B cell (primary cell): ENCODE results near the gene HYDIN. TPM values are rescaled to one million over a fixed set of nuclear protein-coding genes. Genes with fewer than 3 reads are reported as not detected.

ENCODE experiments used
- ATAC-seq: fragments of 200-7000 bp; cut with Tn5 transposase; one replicate; pipeline ENCODE4 v1.10.0; 2021; ENCODE audit warnings: low read depth, mild to moderate bottlenecking, moderate number of reproducible peaks, moderate library complexity
- CTCF ChIA-PET: fragments of 350-600 bp; sonication (Branson Sonifier 250); formaldehyde crosslinking; loops from one replicate; lab custom pipeline; 2021; ENCODE audit warnings: antibody characterized with exemption, inconsistent platforms; lab: Charles Lee
- POLR2A ChIA-PET: fragments of 350-600 bp; sonication (Branson Sonifier 250); formaldehyde crosslinking; loops from one replicate; lab custom pipeline; 2021; ENCODE audit warnings: antibody characterized with exemption; lab: Charles Lee
- DNase-seq: peaks from one replicate; pipeline ENCODE4 v3.0.0; 2013
- H2AFZ ChIP-seq: 2 replicates; pipeline ENCODE4 v1.6.1; 2012; ENCODE audit warnings: mild to moderate bottlenecking, low read depth, low read length; ENCODE audit not compliant: insufficient read depth, poor library complexity, severe bottlenecking
- H3K27ac ChIP-seq, 2 donors: 1 replicate in 1 of 2; 2 replicates in 1 of 2; pipeline ENCODE4 v1.5.1; 2012 to 2013; ENCODE audit warnings: low read length in 2 of 2, mild to moderate bottlenecking in 2 of 2, moderate library complexity in 1 of 2
- H3K27me3 ChIP-seq, 4 experiments: fragments of 200-600 bp in 1 of 4; sonication (generic) in 1 of 4; replicated peaks in 1 of 4; 1 replicate in 2 of 4; 2 replicates in 2 of 4; pipeline versions ENCODE4 v1.6.1 to v1.7.0; 2013 to 2016; ENCODE audit warnings: low read length in 3 of 4, mild to moderate bottlenecking in 2 of 4, mixed read lengths in 1 of 4, moderate library complexity in 1 of 4; ENCODE audit not compliant: insufficient read depth in 4 of 4, control insufficient read depth in 3 of 4; ENCODE audit errors: control extremely low read depth in 1 of 4
- H3K36me3 ChIP-seq, 2 experiments: replicated peaks in 1 of 2; 1 replicate in 1 of 2; 2 replicates in 1 of 2; pipeline versions ENCODE4 v1.6.1 to v1.7.1; 2013; ENCODE audit warnings: low read length in 1 of 2; ENCODE audit not compliant: insufficient read depth in 2 of 2, control insufficient read depth in 1 of 2; ENCODE audit errors: control extremely low read depth in 1 of 2, extremely low read depth in 1 of 2
- H3K4me1 ChIP-seq, 2 donors: fragments of 200-600 bp in 1 of 2; sonication (generic) in 1 of 2; 1 replicate in 1 of 2; 2 replicates in 1 of 2; pipeline versions ENCODE4 v1.5.1 to v1.6.1; 2013 to 2017; ENCODE audit warnings: low read length in 2 of 2; ENCODE audit not compliant: control insufficient read depth in 2 of 2, insufficient read depth in 2 of 2
- H3K4me2 ChIP-seq: replicated peaks from 2 replicates; pipeline ENCODE3; 2012; ENCODE audit warnings: mild to moderate bottlenecking, low read depth, low read length; ENCODE audit not compliant: poor library complexity, severe bottlenecking
- H3K4me3 ChIP-seq, 5 experiments: fragments of 200-600 bp in 1 of 5; sonication (generic) in 1 of 5; 1 replicate in 3 of 5; 2 replicates in 2 of 5; pipeline versions ENCODE4 v1.5.1 to v1.7.0; 2011 to 2016; ENCODE audit warnings: low read length in 4 of 5, mild to moderate bottlenecking in 4 of 5, low read depth in 2 of 5, control low read depth in 1 of 5, moderate library complexity in 1 of 5; ENCODE audit not compliant: insufficient read depth in 1 of 5; ENCODE audit errors: control extremely low read depth in 1 of 5, extremely low read depth in 1 of 5
- H3K79me2 ChIP-seq: fragments of 200-600 bp; sonication (generic); one replicate; pipeline ENCODE4 v1.6.0; 2016; ENCODE audit warnings: low read length; ENCODE audit not compliant: control insufficient read depth, insufficient read depth
- H3K9ac ChIP-seq: fragments of 200-600 bp; sonication (generic); 2 replicates; pipeline ENCODE4 v1.6.1; 2017; ENCODE audit warnings: mild to moderate bottlenecking, low read length, moderate library complexity
- H3K9me3 ChIP-seq, 3 donors: one replicate each; pipeline versions ENCODE4 v1.6.1 to v1.7.1; 2013; ENCODE audit warnings: low read length in 2 of 3; ENCODE audit not compliant: control insufficient read depth in 2 of 3, insufficient read depth in 1 of 3; ENCODE audit errors: control extremely low read depth in 1 of 3
- H4K20me1 ChIP-seq: 2 replicates; pipeline ENCODE4 v1.6.0; 2012; ENCODE audit warnings: mild to moderate bottlenecking, low read length; ENCODE audit not compliant: insufficient read depth, control insufficient read depth, poor library complexity, severe bottlenecking
- H3K27ac Mint-ChIP-seq: one replicate; pipeline ENCODE4 v1.8.0; 2021; ENCODE audit warnings: mixed read lengths
- H3K27me3 Mint-ChIP-seq: one replicate; pipeline ENCODE4 v1.8.0; 2021; ENCODE audit warnings: mixed read lengths
- H3K4me1 Mint-ChIP-seq: one replicate; pipeline ENCODE4 v1.8.0; 2021; ENCODE audit warnings: mixed read lengths
- H3K4me3 Mint-ChIP-seq: one replicate; pipeline ENCODE4 v1.8.0; 2021; ENCODE audit warnings: mixed read lengths
- H3K9me3 Mint-ChIP-seq: one replicate; pipeline ENCODE4 v1.8.0; 2022; ENCODE audit warnings: mixed read lengths; ENCODE audit not compliant: insufficient read depth
- CTCF ChIP-seq: fragments of 200-600 bp; IDR thresholded peaks from one replicate; pipeline ENCODE4 v1.8.0; 2022; ENCODE audit warnings: antibody characterized with exemption, mild to moderate bottlenecking
- EZH2 ChIP-seq: IDR thresholded peaks from 2 replicates; pipeline ENCODE4 v1.6.1; 2012; ENCODE audit warnings: borderline replicate concordance, low read depth, mild to moderate bottlenecking, moderate library complexity, low read length; ENCODE audit not compliant: insufficient read depth, poor library complexity, severe bottlenecking
- WGBS: methylation state at CpG from one replicate; pipeline ENCODE4 v1.1.5; 2013; ENCODE audit warnings: missing lambda C conversion rate; ENCODE audit not compliant: insufficient coverage; 5-methylcytosine and 5-hydroxymethylcytosine counted together
- intact Hi-C: fragments of 100-400 bp; cut with micrococcal nuclease; formaldehyde crosslinking; loops from one replicate; pipeline ENCODE4 v1.10.0; 2022
- polyA plus RNA-seq: library from polyadenylated mRNA; depleted of rRNA; stranded (reverse); fragments of >200 nt; gene quantifications from 2 replicates; pipeline ENCODE4 v1.2.3, GENCODE V29; 2012
- total RNA-seq, 2 donors: library from RNA; stranded (reverse); fragments of 120-200 nt in 1 of 2; gene quantifications; 1 replicate in 1 of 2; 2 replicates in 1 of 2; pipeline versions ENCODE4 v1.2.3 to v1.2.4, GENCODE V29; 2013 to 2022

Gene HYDIN
- total and polyA plus RNA-seq, 2 donors (not counting 1 experiment from before 2014, with no cell fraction given) = 0.10 TPM; not detected in 1

DNA sequence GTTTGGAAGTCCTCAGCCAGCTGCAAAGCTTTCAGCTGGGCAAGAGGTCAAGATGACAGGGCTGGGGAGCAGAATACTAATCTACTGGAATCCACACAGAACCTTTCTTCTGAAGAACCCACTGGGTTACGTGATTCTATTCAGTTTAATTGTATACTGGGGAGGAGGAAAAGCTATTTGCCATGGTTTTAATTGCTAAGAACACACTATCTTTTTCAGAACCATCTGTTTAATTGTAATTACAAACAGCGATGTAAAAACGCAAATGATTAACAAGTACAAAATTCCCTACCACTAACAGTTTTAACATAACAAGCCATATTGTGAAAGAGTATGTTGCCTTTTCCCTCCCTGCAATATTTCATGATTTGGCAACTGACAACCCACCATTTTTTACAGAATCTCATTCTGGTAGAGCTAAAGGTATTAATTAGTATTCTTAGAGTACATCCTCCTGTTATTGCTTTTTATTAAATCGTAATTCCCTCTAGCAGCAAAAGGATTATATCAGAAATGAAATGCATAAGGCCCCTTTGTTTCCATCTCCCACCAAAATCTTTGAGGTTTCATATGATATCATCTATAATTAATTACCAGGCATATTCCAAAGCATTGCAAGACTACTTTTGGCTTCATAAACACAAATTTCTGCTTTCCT lies 12.1 kb downstream of the HYDIN start:
- Histone ChIP-seq H3K79me2 (no peaks in the 10 kb centered on the region), H3K27ac (no peak overlapping the region), H3K4me1 (no peaks in the 10 kb centered on the region), H3K27me3 (peaks cover 0 to 5% (median 1%) of the 10 kb centered on the region in 4 experiments), H2AFZ (no peak overlapping the region), H4K20me1 (no peaks in the 10 kb centered on the region), H3K4me2 (no peak overlapping the region), H3K9me3 (no peaks in the 10 kb centered on the region), H3K36me3 (no peaks in the 10 kb centered on the region), H3K9ac (no peak overlapping the region), H3K4me3 (no peak overlapping the region)
- ChIA-PET CTCF (interaction anchor here (1.8 kb wide), 1 partner anchor 94 kb away, joined by 8 read pairs; no protein-coding TSS in a partner anchor), POLR2A (no interaction called here)
- no peak overlapping the region for H3K27ac Mint-ChIP-seq
- H3K4me1 Mint-ChIP-seq = no peaks in the 10 kb centered on the region
- DNase-seq (no peak), ATAC-seq (no peak)
- TF ChIP-seq EZH2 (no peak), CTCF (no peak)
- peaks cover 3% of the 10 kb centered on the region for H3K9me3 Mint-ChIP-seq
- H3K27me3 Mint-ChIP-seq = peaks cover 8% of the 10 kb centered on the region
- no CpG with 5 or more reads among the region's 4 CpGs for WGBS
- intact Hi-C loops = no loop called here
- H3K4me3 Mint-ChIP-seq = no peak overlapping the region

DNA sequence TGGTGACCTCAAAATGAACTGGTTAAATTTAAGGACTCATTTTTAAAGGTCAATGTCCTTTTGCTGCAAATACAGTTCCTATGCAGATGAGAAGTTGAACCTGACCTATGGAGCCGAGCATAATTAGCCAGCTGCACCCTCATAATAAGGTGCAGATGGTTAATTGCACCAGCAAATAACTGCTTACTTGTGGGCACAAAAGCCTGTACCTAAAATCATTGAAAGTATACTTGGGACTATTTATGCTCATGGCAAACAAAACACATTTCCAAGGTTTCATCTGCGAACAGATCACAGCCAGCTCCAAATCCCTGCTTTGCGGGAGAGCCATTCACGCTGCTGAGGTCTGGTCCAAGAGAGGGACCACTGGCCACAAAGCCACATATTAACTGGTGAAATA lies 13.0 kb downstream of the HYDIN start:
- DNase-seq = no peak
- intact Hi-C loops = no loop called here
- H3K36me3 ChIP-seq = no peaks in the 10 kb centered on the region
- 83% methylated on average over 2 of the region's 4 CpGs for WGBS
- H2AFZ ChIP-seq = no peak overlapping the region
- no peak overlapping the region for H3K27ac ChIP-seq
- peaks cover 13% of the 10 kb centered on the region for H3K27me3 Mint-ChIP-seq
- no peak overlapping the region for H3K4me2 ChIP-seq
- H3K9me3 Mint-ChIP-seq = peaks cover 3% of the 10 kb centered on the region
- ChIA-PET CTCF (no interaction called here), POLR2A (no interaction called here)
- no peak overlapping the region for H3K4me3 Mint-ChIP-seq
- no peaks in the 10 kb centered on the region for H3K79me2 ChIP-seq
- H4K20me1 ChIP-seq = no peaks in the 10 kb centered on the region
- peaks cover 0 to 5% (median 1%) of the 10 kb centered on the region in 4 experiments for H3K27me3 ChIP-seq
- H3K4me1 ChIP-seq = no peaks in the 10 kb centered on the region
- no peaks in the 10 kb centered on the region for H3K4me1 Mint-ChIP-seq
- no peaks in the 10 kb centered on the region for H3K9me3 ChIP-seq
- no peak overlapping the region for H3K9ac ChIP-seq
- no peak for ATAC-seq
- no peak overlapping the region for H3K4me3 ChIP-seq
- no peak for TF ChIP-seq CTCF
- TF ChIP-seq EZH2 = no peak
- H3K27ac Mint-ChIP-seq = no peak overlapping the region
